Common myeloid progenitor, CD34-positive (primary cell): ENCODE data around the gene PDSS1.

Experiments used
- CTCF ChIA-PET: fragments of 350-600 bp; sonication (Branson Sonifier 250); formaldehyde crosslinking; loops from one replicate; lab custom pipeline; 2021; ENCODE audit warnings: antibody characterized with exemption; lab: Charles Lee
- POLR2A ChIA-PET: fragments of 350-600 bp; sonication (Branson Sonifier 250); formaldehyde crosslinking; loops from one replicate; lab custom pipeline; 2021; ENCODE audit warnings: antibody characterized with exemption; lab: Charles Lee
- DNase-seq, 3 donors: peaks; one replicate each; pipeline versions ENCODE4 v3.0.0 to v3.0.0-alpha.2; 2013
- H3K27ac ChIP-seq, 2 experiments: 1 replicate in 1 of 2; 2 replicates in 1 of 2; pipeline ENCODE4 v1.7.0; 2013; ENCODE audit warnings: inconsistent platforms in 2 of 2, low read length in 2 of 2, mild to moderate bottlenecking in 2 of 2, low read depth in 1 of 2, moderate library complexity in 1 of 2; ENCODE audit not compliant: severe bottlenecking in 2 of 2, insufficient read depth in 1 of 2, poor library complexity in 1 of 2
- H3K27me3 ChIP-seq, 5 experiments: replicated peaks in 2 of 5; 1 replicate in 3 of 5; 2 replicates in 2 of 5; pipeline versions ENCODE4 v1.6.1 to v1.7.0; 2013; ENCODE audit warnings: low read length in 4 of 5, mild to moderate bottlenecking in 2 of 5, moderate library complexity in 2 of 5, inconsistent platforms in 1 of 5; ENCODE audit not compliant: insufficient read depth in 5 of 5, control insufficient read depth in 4 of 5
- H3K36me3 ChIP-seq, 4 experiments: 1 replicate in 2 of 4; 2 replicates in 2 of 4; pipeline versions ENCODE4 v1.6.1 to v1.7.0; 2013; ENCODE audit warnings: low read length in 3 of 4, control low read depth in 1 of 4, mild to moderate bottlenecking in 1 of 4; ENCODE audit not compliant: control insufficient read depth in 4 of 4, insufficient read depth in 4 of 4
- H3K4me1 ChIP-seq, 4 experiments: 1 replicate in 3 of 4; 2 replicates in 1 of 4; pipeline versions ENCODE4 v1.6.1 to v1.7.1; 2013; ENCODE audit warnings: low read length in 3 of 4, mild to moderate bottlenecking in 3 of 4, control low read depth in 1 of 4, inconsistent platforms in 1 of 4, moderate library complexity in 1 of 4; ENCODE audit not compliant: control insufficient read depth in 4 of 4, insufficient read depth in 4 of 4; ENCODE audit errors: control extremely low read depth in 1 of 4
- H3K4me3 ChIP-seq, 7 experiments: 1 replicate in 4 of 7; 2 replicates in 3 of 7; pipeline versions ENCODE4 v1.5.1 to v1.7.0; 2013; ENCODE audit warnings: mild to moderate bottlenecking in 7 of 7, low read length in 6 of 7, moderate library complexity in 6 of 7, inconsistent platforms in 2 of 7, low read depth in 2 of 7, control low read depth in 1 of 7; ENCODE audit not compliant: insufficient read depth in 4 of 7, control insufficient read depth in 1 of 7; ENCODE audit errors: extremely low read depth in 1 of 7
- H3K9me3 ChIP-seq, 5 experiments: 1 replicate in 4 of 5; 2 replicates in 1 of 5; pipeline versions ENCODE4 v1.6.1 to v1.7.1; 2013; ENCODE audit warnings: low read length in 4 of 5, mild to moderate bottlenecking in 2 of 5, inconsistent platforms in 1 of 5, low read depth in 1 of 5, moderate library complexity in 1 of 5; ENCODE audit not compliant: control insufficient read depth in 4 of 5, insufficient read depth in 2 of 5; ENCODE audit errors: control extremely low read depth in 1 of 5
- WGBS: methylation state at CpG from one replicate; pipeline ENCODE4 v1.1.5; 2013; ENCODE audit not compliant: insufficient coverage; 5-methylcytosine and 5-hydroxymethylcytosine counted together

Gene PDSS1

GRCh38 chr10:26735435-26735834 is 37.9 kb downstream of the PDSS1 start:
- ChIA-PET CTCF (interaction anchor here (1.3 to 2.6 kb wide), 3 partner anchors 9 to 146 kb away, joined by 6 to 21 read pairs (median 10); no protein-coding TSS in a partner anchor), POLR2A (no interaction called here)
- Histone ChIP-seq H3K4me3 (no peak overlapping the region), H3K36me3 (peaks cover 12 to 77% (median 29%) of the 10 kb centered on the region in 4 experiments), H3K9me3 (no peaks in the 10 kb centered on the region), H3K4me1 (peaks cover 0 to 5% (median 0%) of the 10 kb centered on the region in 4 experiments), H3K27ac (no peak overlapping the region), H3K27me3 (no peaks in the 10 kb centered on the region)
- WGBS = no CpG with 5 or more reads among the region's 4 CpGs
- no peak for DNase-seq

- Histone ChIP-seq H3K9me3 (no peaks in the 10 kb centered on the region), H3K4me1 (peaks cover 0 to 5% (median 0%) of the 10 kb centered on the region in 4 experiments), H3K27me3 (no peaks in the 10 kb centered on the region), H3K4me3 (no peak overlapping the region), H3K27ac (no peak overlapping the region), H3K36me3 (peaks cover 6 to 79% (median 29%) of the 10 kb centered on the region in 4 experiments)
- DNase-seq = peak in 2 of 3 donors; percentile 43 to 50
- no CpG with 5 or more reads among the region's 1 CpG for WGBS
- POLR2A ChIA-PET = no interaction called here
- CTCF ChIA-PET = no interaction called here
Measured at GRCh38 chr10:26737730-26738129, 40.2 kb downstream of the PDSS1 start.

DNA sequence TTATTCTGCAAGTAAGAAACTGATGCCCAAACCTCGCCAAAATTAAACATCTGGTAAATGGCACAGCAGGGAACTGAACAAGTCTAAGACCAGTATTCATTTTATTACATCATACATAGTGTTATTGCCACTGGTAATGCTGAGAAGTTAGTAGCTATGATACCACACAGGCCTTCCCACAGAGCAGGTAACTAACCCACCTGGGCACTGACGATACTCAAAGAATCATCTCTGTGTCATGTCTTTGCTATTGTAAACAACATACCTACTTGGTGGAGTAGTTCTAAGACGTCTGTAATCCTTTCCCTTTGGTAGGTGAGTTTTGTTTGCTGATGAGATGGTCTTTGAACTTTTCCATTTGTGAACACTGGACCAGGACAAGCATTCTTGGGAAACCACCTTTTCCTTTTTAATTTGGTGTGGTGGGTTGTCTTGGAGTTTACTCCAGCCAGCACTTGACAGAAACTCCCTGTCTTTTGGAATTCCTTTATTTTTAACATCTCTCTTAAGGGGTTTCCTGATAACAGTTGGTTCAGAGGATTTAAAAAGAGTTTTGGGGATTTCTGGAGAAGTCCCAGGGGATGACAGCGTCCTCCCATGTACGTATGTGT is 40.9 kb downstream of the PDSS1 start:
- Histone ChIP-seq H3K27ac (no peak overlapping the region), H3K4me3 (no peak overlapping the region), H3K4me1 (peaks cover 0 to 5% (median 0%) of the 10 kb centered on the region in 4 experiments), H3K36me3 (peaks cover 6 to 82% (median 29%) of the 10 kb centered on the region in 4 experiments), H3K27me3 (no peaks in the 10 kb centered on the region), H3K9me3 (no peaks in the 10 kb centered on the region)
- DNase-seq = no peak
- WGBS = no CpG with 5 or more reads among the region's 5 CpGs
- ChIA-PET CTCF (interaction anchor here (1.1 kb wide), 1 partner anchor 13 kb away, joined by 3 read pairs; no protein-coding TSS in a partner anchor), POLR2A (interaction anchor here (0.5 kb wide), 1 partner anchor 39 kb away, joined by 3 read pairs; no protein-coding TSS in a partner anchor)

GRCh38 chr10:26739071-26739631 is 41.6 kb downstream of the PDSS1 start:
- 100% methylated on average over 1 of the region's 6 CpGs for WGBS
- no peak for DNase-seq
- Histone ChIP-seq H3K27ac (no peak overlapping the region), H3K9me3 (no peaks in the 10 kb centered on the region), H3K36me3 (peaks cover 6 to 85% (median 29%) of the 10 kb centered on the region in 4 experiments), H3K4me1 (peaks cover 0 to 5% (median 0%) of the 10 kb centered on the region in 4 experiments), H3K4me3 (no peak overlapping the region), H3K27me3 (no peaks in the 10 kb centered on the region)
- POLR2A ChIA-PET = interaction anchor here (0.5 kb wide), 1 partner anchor 38 kb away, joined by 3 read pairs; no protein-coding TSS in a partner anchor
- CTCF ChIA-PET = interaction anchor here (1.1 kb wide), 1 partner anchor 13 kb away, joined by 3 read pairs; no protein-coding TSS in a partner anchor

DNA sequence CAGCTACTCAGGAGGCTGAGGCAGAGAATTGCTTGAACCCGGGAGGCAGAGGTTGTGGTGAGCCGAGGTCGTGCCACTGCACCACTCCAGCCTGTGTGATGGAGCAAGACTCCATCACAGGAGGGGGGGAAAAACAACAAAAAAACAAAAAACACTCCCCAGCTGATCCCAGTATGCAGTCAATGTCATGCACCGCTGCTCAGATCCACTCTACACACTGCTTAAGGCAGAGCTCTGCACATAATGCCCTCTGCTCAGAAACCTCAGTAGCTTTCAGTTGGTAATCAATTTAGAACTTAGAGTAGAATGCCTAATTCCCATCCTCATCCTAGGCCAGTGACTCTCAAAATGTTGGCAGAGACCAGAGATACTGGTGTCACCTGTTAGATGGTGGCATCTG is 43.9 kb downstream of the PDSS1 start:
- WGBS = 94% methylated on average over 3 of the region's 4 CpGs
- CTCF ChIA-PET = interaction anchor here (1.1 kb wide), 1 partner anchor 10 kb away, joined by 3 read pairs; no protein-coding TSS in a partner anchor
- no peaks in the 10 kb centered on the region for H3K27me3 ChIP-seq
- H3K4me3 ChIP-seq = no peak overlapping the region
- H3K4me1 ChIP-seq = peaks cover 0 to 5% (median 0%) of the 10 kb centered on the region in 4 experiments
- POLR2A ChIA-PET = no interaction called here
- DNase-seq = no peak
- H3K27ac ChIP-seq = no peak overlapping the region
- no peaks in the 10 kb centered on the region for H3K9me3 ChIP-seq
- peaks cover 10 to 76% (median 21%) of the 10 kb centered on the region in 4 experiments for H3K36me3 ChIP-seq

DNA sequence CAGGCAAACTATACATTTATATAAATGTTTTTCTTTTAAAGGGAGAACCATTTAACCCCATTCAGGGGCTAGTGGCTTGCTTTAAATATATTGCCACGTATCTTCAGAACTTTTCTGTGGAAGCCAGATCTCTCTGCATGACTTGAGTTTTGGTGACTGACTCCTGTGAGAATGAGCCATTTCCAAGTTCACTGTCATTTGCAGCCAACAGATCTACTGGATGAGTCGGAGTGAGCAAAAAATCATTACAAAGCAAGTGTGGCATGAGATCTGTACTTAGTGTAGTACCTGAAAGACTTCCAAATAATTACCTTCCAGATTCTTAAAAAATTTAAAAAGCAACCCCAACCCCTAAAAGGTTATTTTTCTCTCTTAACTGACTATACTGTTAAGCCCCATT is 45.6 kb downstream of the PDSS1 start:
- CTCF ChIA-PET = interaction anchor here (0.9 to 1.1 kb wide), 2 partner anchors 12 to 65 kb away, joined by 3 read pairs; no protein-coding TSS in a partner anchor
- peaks cover 10 to 77% (median 24%) of the 10 kb centered on the region in 4 experiments for H3K36me3 ChIP-seq

GRCh38 chr10:26743841-26744240 is 46.3 kb downstream of the PDSS1 start:
- DNase-seq = no peak
- no CpG with 5 or more reads among the region's 1 CpG for WGBS
- no peaks in the 10 kb centered on the region for H3K27me3 ChIP-seq
- H3K4me3 ChIP-seq = no peak overlapping the region
- no peak overlapping the region for H3K27ac ChIP-seq
- ChIA-PET CTCF (interaction anchor here (0.9 to 1.1 kb wide), 2 partner anchors 11 to 64 kb away, joined by 3 read pairs; no protein-coding TSS in a partner anchor), POLR2A (no interaction called here)
- H3K9me3 ChIP-seq = no peaks in the 10 kb centered on the region
- H3K4me1 ChIP-seq = no peaks in the 10 kb centered on the region
- peaks cover 12 to 72% (median 24%) of the 10 kb centered on the region in 4 experiments for H3K36me3 ChIP-seq

More for the DNA sequence above, 45.6 kb downstream of the PDSS1 start:
- 100% methylated on average over 1 of the region's 2 CpGs for WGBS
- no peak for DNase-seq
- Histone ChIP-seq H3K4me3 (no peak overlapping the region), H3K27me3 (no peaks in the 10 kb centered on the region), H3K27ac (no peak overlapping the region), H3K9me3 (no peaks in the 10 kb centered on the region), H3K4me1 (no peaks in the 10 kb centered on the region)
- POLR2A ChIA-PET = no interaction called here
